Lower leg skin (tissue), 3 donors: ENCODE data around the gene ZC3H18.

ENCODE experiments used
- CTCF ChIP-seq, 3 donors: fragments of 450-650 bp; IDR thresholded peaks; one replicate each; pipeline ENCODE4 v1.5.1; 2016; ENCODE audit warnings: antibody characterized with exemption in 3 of 3, mild to moderate bottlenecking in 3 of 3, moderate library complexity in 2 of 3
- POLR2A ChIP-seq, 2 donors: fragments of 450-650 bp; IDR thresholded peaks; one replicate each; pipeline ENCODE4 v1.6.1; 2016 to 2017; ENCODE audit warnings: antibody characterized with exemption in 2 of 2, mild to moderate bottlenecking in 1 of 2, moderate library complexity in 1 of 2

- no peak for TF ChIP-seq POLR2A (IDR thresholded peaks at IDR 0.05)
- TF ChIP-seq CTCF (IDR thresholded peaks at IDR 0.05) = no peak
These were observed 23.7 kb downstream of the ZC3H18 start for GRCh38 chr16:88593910-88594309.
